Epithelial cell of proximal tubule (primary cell): ENCODE measurements around the gene RSPH1. TPM values are rescaled to one million over a fixed set of nuclear protein-coding genes. Genes with fewer than 3 reads are reported as not detected.

Source experiments
- DNase-seq: peaks from one replicate; pipeline ENCODE4 v3.0.0-alpha.2; 2011; ENCODE audit warnings: low read depth
- H3K4me3 ChIP-seq: 2 replicates; pipeline ENCODE4 v1.5.1; 2011; ENCODE audit warnings: low read depth, mild to moderate bottlenecking, low read length
- CTCF ChIP-seq: conservative IDR thresholded peaks from 2 replicates; pipeline ENCODE4 v1.5.1; 2012; ENCODE audit warnings: low read depth, mild to moderate bottlenecking, low read length
- total RNA-seq: library from RNA; depleted of rRNA; stranded (reverse); fragments of >200 nt; gene quantifications from 2 replicates; pipeline ENCODE4 v1.2.3, GENCODE V29; 2015

The RSPH1 gene
- total RNA-seq, 1 donor from 2014 or later: 1.8 TPM

GRCh38 chr21:42467140-42467983 lies 28.7 kb downstream of the RSPH1 start:
- no peak for DNase-seq
- no peak overlapping the region for H3K4me3 ChIP-seq
- TF ChIP-seq CTCF: peak; percentile 32

- TF ChIP-seq CTCF: no peak
- DNase-seq: no peak
- no peak overlapping the region for H3K4me3 ChIP-seq
Observed at GRCh38 chr21:42466700-42467099, 29.3 kb downstream of the RSPH1 start.

- H3K4me3 ChIP-seq: no peak overlapping the region
- DNase-seq: no peak
- TF ChIP-seq CTCF: no peak
Observed at GRCh38 chr21:42465803-42466127, 30.3 kb downstream of the RSPH1 start.

GRCh38 chr21:42465008-42465802 lies 30.8 kb downstream of the RSPH1 start:
- no peak overlapping the region for H3K4me3 ChIP-seq
- peak; percentile 32 for DNase-seq
- TF ChIP-seq CTCF: no peak

- H3K4me3 ChIP-seq: no peak overlapping the region
- no peak for DNase-seq
- TF ChIP-seq CTCF: no peak
Observed at GRCh38 chr21:42463861-42464515, 32.0 kb downstream of the RSPH1 start.

GRCh38 chr21:42461881-42462877 lies 33.8 kb downstream of the RSPH1 start:
- H3K4me3 ChIP-seq: no peak overlapping the region
- peak; percentile 92 for DNase-seq
- no peak for TF ChIP-seq CTCF
